OCI-LY3 (cell line): Measurements from ENCODE around the gene MPC1.

Experiments
- EZH2phosphoT487 ChIP-seq: fragments of 200-600 bp; shearing (Covaris generic); IDR thresholded peaks from 2 replicates; pipeline ENCODE4 v1.6.1; 2018; ENCODE audit warnings: antibody characterized with exemption, mixed run types, low read depth
- TF ChIP-seq, protein P1 (sequence below): fragments of 200-600, 300-600 bp; sonication (generic); IDR thresholded peaks from 2 replicates; pipeline ENCODE4 v1.5.1; 2014; ENCODE audit warnings: antibody characterized with exemption, low read length, low read depth

DNA sequence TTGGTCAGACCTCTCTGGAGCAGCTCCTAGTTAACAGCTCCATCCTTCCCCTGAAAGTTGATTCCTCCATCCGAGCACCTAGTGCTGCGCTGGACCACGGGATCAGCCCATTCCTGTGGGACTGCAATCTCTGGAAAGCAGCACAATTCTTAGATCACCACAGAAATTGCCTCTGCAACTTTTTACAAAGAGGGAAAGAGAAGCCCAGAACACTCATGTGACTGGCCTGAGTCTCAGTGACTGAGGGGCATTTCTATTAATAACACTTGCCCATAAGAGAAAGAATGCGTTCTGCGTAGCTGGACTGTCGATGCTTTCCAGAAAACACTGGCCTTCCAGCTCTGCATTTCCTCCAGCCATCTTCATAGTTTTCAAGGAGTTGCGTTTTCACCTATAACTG lies 18.3 kb downstream of the MPC1 start:
- TF ChIP-seq, protein P1, sequence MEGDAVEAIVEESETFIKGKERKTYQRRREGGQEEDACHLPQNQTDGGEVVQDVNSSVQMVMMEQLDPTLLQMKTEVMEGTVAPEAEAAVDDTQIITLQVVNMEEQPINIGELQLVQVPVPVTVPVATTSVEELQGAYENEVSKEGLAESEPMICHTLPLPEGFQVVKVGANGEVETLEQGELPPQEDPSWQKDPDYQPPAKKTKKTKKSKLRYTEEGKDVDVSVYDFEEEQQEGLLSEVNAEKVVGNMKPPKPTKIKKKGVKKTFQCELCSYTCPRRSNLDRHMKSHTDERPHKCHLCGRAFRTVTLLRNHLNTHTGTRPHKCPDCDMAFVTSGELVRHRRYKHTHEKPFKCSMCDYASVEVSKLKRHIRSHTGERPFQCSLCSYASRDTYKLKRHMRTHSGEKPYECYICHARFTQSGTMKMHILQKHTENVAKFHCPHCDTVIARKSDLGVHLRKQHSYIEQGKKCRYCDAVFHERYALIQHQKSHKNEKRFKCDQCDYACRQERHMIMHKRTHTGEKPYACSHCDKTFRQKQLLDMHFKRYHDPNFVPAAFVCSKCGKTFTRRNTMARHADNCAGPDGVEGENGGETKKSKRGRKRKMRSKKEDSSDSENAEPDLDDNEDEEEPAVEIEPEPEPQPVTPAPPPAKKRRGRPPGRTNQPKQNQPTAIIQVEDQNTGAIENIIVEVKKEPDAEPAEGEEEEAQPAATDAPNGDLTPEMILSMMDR = no peak
- no peak for TF ChIP-seq EZH2phosphoT487
